HG03521 (cell line): ENCODE data around the gene CSF2RB.

Source experiments
- ATAC-seq: cut with Tn5 transposase; IDR thresholded peaks from one replicate; pipeline ENCODE4 v1.9.1; 2021; ENCODE audit warnings: mild to moderate bottlenecking, moderate library complexity; ENCODE audit not compliant: unreplicated experiment

CSF2RB gene

GRCh38 chr22:36934418-36935312, 21.2 kb downstream of the CSF2RB start:
- no peak for ATAC-seq

GRCh38 chr22:36935313-36935610, 21.8 kb downstream of the CSF2RB start:
- no peak for ATAC-seq

GRCh38 chr22:36935694-36936093, 22.3 kb downstream of the CSF2RB start:
- no peak for ATAC-seq

GRCh38 chr22:36936362-36937116, 23.1 kb downstream of the CSF2RB start:
- no peak for ATAC-seq

DNA sequence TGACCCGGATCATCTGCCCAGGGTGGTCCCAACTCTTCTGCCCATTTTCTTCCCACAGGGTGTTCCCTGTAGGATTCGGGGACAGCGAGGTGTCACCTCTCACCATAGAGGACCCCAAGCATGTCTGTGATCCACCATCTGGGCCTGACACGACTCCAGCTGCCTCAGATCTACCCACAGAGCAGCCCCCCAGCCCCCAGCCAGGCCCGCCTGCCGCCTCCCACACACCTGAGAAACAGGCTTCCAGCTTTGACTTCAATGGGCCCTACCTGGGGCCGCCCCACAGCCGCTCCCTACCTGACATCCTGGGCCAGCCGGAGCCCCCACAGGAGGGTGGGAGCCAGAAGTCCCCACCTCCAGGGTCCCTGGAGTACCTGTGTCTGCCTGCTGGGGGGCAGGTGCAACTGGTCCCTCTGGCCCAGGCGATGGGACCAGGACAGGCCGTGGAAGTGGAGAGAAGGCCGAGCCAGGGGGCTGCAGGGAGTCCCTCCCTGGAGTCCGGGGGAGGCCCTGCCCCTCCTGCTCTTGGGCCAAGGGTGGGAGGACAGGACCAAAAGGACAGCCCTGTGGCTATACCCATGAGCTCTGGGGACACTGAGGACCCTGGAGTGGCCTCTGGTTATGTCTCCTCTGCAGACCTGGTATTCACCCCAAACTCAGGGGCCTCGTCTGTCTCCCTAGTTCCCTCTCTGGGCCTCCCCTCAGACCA, 24.0 kb downstream of the CSF2RB start:
- no peak for ATAC-seq

DNA sequence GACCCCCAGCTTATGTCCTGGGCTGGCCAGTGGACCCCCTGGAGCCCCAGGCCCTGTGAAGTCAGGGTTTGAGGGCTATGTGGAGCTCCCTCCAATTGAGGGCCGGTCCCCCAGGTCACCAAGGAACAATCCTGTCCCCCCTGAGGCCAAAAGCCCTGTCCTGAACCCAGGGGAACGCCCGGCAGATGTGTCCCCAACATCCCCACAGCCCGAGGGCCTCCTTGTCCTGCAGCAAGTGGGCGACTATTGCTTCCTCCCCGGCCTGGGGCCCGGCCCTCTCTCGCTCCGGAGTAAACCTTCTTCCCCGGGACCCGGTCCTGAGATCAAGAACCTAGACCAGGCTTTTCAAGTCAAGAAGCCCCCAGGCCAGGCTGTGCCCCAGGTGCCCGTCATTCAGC, 24.6 kb downstream of the CSF2RB start:
- ATAC-seq = no peak

- no peak for ATAC-seq
Observed at GRCh38 chr22:36938886-36939285, 25.5 kb downstream of the CSF2RB start.

DNA sequence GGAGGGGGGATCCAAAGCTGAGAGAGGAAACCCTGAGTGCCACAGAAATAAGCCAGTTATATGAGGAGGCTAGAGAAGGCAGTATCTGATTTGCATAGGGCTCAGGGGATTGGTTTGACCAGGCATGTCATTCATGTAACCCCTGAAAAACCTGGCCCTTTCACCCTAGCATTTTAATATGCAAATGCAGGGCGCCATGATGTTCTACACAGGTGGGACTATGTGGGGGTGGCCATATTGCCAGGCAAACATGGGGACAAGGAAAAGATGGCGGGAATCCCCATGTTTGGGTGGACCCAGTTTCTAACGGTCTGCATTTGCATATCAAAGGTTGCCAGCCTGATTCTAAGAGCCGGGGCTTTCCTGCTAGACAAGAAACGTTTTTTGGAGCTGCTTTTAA, 27.2 kb downstream of the CSF2RB start:
- ATAC-seq = no peak

DNA sequence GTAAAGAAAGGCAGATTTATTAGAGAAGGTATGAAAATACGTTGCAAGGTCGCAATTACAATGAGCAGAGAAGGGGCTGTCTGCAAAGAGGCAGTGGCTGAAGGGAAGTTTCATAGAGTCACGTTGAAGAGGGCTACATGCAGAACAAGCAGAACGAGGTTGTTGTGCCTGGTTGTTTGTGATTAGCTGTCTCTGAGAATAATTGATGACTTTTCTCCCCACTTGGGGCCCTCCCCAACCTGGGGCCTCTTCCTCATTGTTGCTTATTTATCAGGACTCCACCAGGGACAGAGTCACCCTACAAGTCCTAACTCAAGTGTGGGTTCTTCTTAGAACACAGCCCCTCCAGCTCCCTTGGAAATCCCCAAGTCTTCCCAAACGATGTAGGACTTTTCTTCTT, 29.1 kb downstream of the CSF2RB start:
- no peak for ATAC-seq

GRCh38 chr22:36946421-36947158, 33.2 kb downstream of the CSF2RB start:
- no peak for ATAC-seq

DNA sequence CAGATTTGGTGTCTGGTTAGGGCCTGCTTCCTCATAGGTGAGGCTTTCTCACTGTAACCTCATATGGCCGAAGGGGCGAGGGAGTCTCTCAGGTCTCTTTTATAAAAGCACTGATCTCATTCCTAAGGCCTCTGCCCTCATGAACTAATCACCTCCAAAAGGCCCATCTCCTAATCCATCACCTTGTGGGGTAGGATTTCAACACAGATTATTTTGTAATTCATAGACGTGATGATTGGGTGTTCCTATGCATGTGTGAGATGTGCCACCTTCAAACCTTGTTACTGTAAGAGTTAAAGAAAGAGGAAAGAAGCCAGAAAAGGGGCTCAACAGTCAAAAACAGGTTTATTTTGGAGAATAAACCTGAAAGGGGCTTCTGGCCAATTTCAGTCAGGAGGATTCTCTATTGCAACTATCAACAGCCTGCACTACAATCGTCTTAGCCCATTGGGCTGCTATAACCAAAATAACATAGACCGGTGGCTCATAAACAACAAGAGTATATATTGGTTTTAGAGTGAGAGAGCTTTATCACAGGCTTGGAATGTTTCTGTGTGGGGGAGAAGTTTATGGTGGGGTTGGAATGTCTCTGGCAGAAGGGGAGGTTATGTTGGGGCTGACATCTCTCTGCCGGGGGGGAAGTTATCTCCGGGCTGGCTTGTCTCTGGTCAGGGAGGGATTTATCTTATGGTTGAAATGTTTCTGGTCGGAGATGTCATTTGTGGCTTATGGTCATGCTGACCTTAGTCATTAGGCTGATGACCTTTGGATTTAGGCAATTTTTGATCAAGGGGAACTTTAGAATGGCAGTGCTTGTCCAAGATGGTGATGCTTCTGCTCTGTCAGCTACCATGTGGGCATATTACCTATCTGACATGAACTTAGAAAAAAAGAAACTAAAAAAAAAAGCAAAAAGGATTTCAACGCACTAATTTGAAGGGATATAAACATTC, 35.1 kb downstream of the CSF2RB start:
- no peak for ATAC-seq

GRCh38 chr22:36950797-36951590, 37.6 kb downstream of the CSF2RB start:
- ATAC-seq = no peak

DNA sequence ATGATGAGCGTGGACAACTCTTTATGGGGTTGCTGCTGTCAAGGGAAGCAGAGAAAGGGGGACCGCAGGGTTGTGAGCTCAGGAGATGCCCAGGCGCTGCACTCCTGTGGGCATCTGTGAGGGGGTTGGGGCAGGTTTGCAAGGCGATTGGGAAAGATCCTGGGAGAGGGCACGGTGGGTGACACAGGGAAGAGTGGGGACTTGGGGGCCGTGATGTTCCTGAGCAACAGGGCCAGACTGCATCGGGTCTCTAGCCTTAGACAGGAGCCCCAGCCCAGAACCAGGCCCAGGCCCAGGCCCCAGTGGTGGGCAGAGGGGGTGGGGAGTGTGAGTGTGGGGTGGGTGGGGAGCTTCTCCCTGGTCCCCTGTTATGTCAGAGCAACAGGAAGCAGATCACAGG, 38.3 kb downstream of the CSF2RB start:
- no peak for ATAC-seq

DNA sequence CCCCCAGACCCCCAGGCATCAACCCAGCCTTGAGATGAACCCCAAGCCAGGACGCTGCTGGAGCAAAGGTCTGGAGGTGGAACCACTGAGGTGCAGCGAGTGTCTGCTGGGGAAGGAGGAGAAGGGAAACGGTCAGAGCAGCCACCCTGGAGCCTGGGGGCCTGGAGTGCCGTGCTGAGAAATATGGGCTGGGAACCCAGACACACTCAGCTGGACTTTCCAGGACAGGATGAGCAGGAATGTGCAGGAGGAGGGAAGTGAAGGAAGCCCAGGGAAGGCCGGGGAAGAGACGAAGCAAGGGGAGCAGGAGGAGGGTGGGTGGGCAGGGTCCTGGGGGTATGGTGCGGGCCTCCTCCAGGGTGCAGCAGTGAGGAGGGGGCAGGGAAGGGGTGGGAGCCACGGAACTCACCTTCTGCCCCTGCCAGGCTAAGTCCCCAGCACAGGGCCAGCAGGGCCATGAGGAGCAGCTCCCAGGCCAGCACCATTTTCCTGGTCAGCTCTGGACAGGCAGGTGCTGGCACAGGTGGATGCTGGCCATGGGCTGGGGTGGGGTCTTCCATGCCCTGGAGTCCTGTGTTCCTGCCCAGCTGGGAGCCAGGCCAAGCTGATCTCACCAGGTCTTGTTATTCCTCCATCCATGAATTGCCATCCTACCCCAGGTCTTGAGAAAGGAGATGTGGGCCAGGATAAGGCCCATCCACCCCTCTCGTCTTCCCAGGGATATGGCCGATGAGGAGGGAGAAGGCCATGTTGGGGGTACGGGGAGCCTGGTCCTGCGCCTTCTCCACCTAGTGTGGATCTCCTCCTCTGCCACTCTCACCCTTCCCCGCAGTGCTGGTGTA, 40.0 kb downstream of the CSF2RB start:
- ATAC-seq = no peak

DNA sequence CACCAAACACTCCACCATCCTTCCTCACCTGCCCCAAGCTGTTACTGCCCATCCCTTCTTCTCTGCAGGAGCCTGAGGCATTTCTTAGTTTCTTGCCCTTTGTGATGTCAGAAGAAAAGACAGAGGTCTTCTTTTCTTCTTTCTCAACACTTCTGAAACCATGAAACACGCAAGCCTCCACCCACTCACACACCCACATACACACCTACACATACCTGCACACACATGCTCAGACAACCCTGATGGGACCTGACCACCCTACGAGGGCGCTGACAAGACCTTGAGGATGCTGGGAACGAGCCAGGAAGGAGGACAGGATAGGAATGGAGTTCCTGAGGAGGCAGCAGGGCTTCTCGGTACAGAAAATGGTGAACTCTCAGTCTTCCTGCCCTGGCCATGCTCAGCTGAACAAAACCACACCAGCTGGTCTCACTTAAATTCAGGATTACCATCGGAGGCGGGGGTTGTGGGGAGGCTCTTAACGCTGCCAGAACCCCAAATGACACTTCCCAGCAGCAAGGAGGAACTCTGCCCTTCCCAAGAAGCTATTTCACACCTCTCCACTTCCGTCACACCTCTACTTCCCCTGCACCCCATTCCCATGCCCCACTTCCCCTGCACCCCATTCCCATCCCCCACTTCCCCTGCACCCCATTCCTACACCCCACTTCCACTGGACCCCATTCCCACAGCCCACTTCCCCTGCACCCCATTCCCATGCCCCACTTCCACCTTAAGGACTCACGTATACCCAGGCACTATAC, 41.0 kb downstream of the CSF2RB start:
- no peak for ATAC-seq

- no peak for ATAC-seq
Observed at GRCh38 chr22:36955691-36956090, 42.3 kb downstream of the CSF2RB start.

DNA sequence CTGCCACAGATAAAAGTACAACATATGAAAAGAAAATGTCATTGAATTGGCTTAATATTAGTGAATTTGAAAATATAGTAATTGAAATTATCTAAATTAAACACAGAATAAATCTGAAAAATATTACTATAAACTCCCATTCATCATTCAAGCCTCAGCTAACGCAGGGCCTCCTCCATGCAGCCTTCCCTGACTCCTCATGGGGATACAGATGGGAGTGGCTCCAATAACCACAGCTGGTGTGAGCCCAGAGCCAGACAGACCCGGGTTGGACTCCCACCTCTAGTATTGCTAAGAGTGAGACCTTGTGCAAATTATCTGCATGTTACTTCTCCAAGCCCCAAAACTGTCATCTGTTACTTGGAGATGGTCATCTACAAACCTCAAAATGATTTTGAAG, 44.9 kb downstream of the CSF2RB start:
- ATAC-seq = no peak

DNA sequence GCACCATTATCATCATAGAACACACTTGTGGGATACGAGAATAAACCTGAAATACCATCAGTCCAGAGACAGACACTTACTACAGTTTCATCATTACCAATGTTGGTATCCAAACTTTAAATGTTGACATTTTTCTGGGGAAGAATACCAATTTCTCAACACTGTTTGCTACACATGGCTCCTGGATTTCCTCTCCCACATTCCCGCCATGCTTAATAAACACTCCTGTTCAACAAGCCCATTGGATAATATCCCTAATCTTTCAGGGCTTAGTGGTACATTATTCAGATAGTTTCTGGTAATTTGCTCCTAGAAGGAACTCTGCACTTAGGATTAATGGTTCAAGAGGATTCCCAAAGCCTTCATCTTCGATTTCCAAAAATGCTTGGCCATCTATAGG, 48.2 kb downstream of the CSF2RB start:
- no peak for ATAC-seq
